Ishikawa (cell line): Measurements from ENCODE around the gene ENTREP1.

Source experiments
- RAD21 ChIP-seq: IDR thresholded peaks from 2 replicates; pipeline ENCODE4 v1.6.1; 2012; ENCODE audit warnings: low read depth
- TF ChIP-seq, protein P1 (sequence below): IDR thresholded peaks from 2 replicates; pipeline ENCODE4 v1.6.1; 2012

- TF ChIP-seq RAD21 = no peak
- TF ChIP-seq, protein P1, sequence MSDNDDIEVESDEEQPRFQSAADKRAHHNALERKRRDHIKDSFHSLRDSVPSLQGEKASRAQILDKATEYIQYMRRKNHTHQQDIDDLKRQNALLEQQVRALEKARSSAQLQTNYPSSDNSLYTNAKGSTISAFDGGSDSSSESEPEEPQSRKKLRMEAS = no peak
These were observed 48.2 kb upstream of the ENTREP1 start for GRCh38 chr9:69276775-69277174.
